T-helper 1 cell (primary cell): ENCODE data around the gene FMN2.
"Not testable (repeated sequence)": the region's sequence is repeated elsewhere in the genome, so short reads cannot be mapped to it uniquely, and the experiment has no call there.

Source experiments
- DNase-seq, 5 donors: peaks; one replicate each; pipeline ENCODE4 v3.0.0-alpha.2; 2012 to 2020

FMN2 gene

GRCh38 chr1:240314845-240315801 lies 223.4 kb downstream of the FMN2 start:
- no peak for DNase-seq

- no peak for DNase-seq
These were observed 228.3 kb downstream of the FMN2 start for GRCh38 chr1:240319998-240320397.

- DNase-seq: no peak
These were observed 229.0 kb downstream of the FMN2 start for GRCh38 chr1:240320659-240321058.

- no peak for DNase-seq
These were observed 231.3 kb downstream of the FMN2 start for GRCh38 chr1:240322943-240323342.

GRCh38 chr1:240328382-240328781 lies 236.7 kb downstream of the FMN2 start:
- not testable (repeated sequence) for DNase-seq

GRCh38 chr1:240329443-240329842 lies 237.8 kb downstream of the FMN2 start:
- no peak for DNase-seq

- no peak for DNase-seq
These were observed 241.0 kb downstream of the FMN2 start for GRCh38 chr1:240332672-240333071.

- DNase-seq: no peak
These were observed 246.1 kb downstream of the FMN2 start for GRCh38 chr1:240337781-240338180.

GRCh38 chr1:240338837-240339236 lies 247.2 kb downstream of the FMN2 start:
- no peak for DNase-seq

GRCh38 chr1:240341365-240342250 lies 249.9 kb downstream of the FMN2 start:
- no peak for DNase-seq

GRCh38 chr1:240342251-240342625 lies 250.6 kb downstream of the FMN2 start:
- no peak for DNase-seq

- DNase-seq: no peak
These were observed 251.4 kb downstream of the FMN2 start for GRCh38 chr1:240343045-240343444.

- DNase-seq: no peak
These were observed 252.3 kb downstream of the FMN2 start for GRCh38 chr1:240343966-240344365.

GRCh38 chr1:240344918-240345317 lies 253.2 kb downstream of the FMN2 start:
- DNase-seq: no peak

- DNase-seq: no peak
These were observed 258.0 kb downstream of the FMN2 start for GRCh38 chr1:240349695-240350094.

GRCh38 chr1:240350910-240351331 lies 259.2 kb downstream of the FMN2 start:
- no peak for DNase-seq

- DNase-seq: no peak
These were observed 260.0 kb downstream of the FMN2 start for GRCh38 chr1:240351690-240352089.

GRCh38 chr1:240352769-240353168 lies 261.1 kb downstream of the FMN2 start:
- no peak for DNase-seq

- no peak for DNase-seq
These were observed 264.9 kb downstream of the FMN2 start for GRCh38 chr1:240356568-240356967.

- no peak for DNase-seq
These were observed 270.4 kb downstream of the FMN2 start for GRCh38 chr1:240362046-240362445.

- DNase-seq: no peak
These were observed 271.1 kb downstream of the FMN2 start for GRCh38 chr1:240362826-240363225.

- no peak for DNase-seq
These were observed 271.6 kb downstream of the FMN2 start for GRCh38 chr1:240363315-240363714.

GRCh38 chr1:240363914-240364313 lies 272.2 kb downstream of the FMN2 start:
- no peak for DNase-seq

- DNase-seq: no peak
These were observed 275.0 kb downstream of the FMN2 start for GRCh38 chr1:240366636-240367035.
